Dedifferentiated amniotic fluid mesenchymal stem cell (primary cell): ENCODE measurements around the gene ATXN1L.
"Not testable (repeated sequence)": the region's sequence is repeated elsewhere in the genome, so short reads cannot be mapped to it uniquely, and the experiment has no call there.

ENCODE experiments used
- DNase-seq: peaks from one replicate; pipeline ENCODE4 v3.0.0-alpha.2; 2016; ENCODE audit errors: extremely low spot score

The ATXN1L gene

GRCh38 chr16:71894229-71894920 lies 48.6 kb downstream of the ATXN1L start:
- peak; percentile 59 for DNase-seq

- DNase-seq: peak; percentile 98
These were observed 49.3 kb downstream of the ATXN1L start, which contains the start of gene IST1 for GRCh38 chr16:71894921-71895678. TSS of gene IST1 (plus strand) at chr16:71895531. CDS start at chr16:71915641, 20,110 bp downstream.

- DNase-seq: peak; percentile 17
These were observed 50.0 kb downstream of the ATXN1L start for GRCh38 chr16:71895679-71896365.

- DNase-seq: no peak
These were observed 51.1 kb downstream of the ATXN1L start for GRCh38 chr16:71896764-71897368.

GRCh38 chr16:71899171-71899570 lies 53.4 kb downstream of the ATXN1L start:
- no peak for DNase-seq

GRCh38 chr16:71902656-71903365 lies 57.0 kb downstream of the ATXN1L start:
- no peak for DNase-seq

GRCh38 chr16:71903608-71904007 lies 57.8 kb downstream of the ATXN1L start:
- no peak for DNase-seq

- DNase-seq: no peak
These were observed 58.5 kb downstream of the ATXN1L start for GRCh38 chr16:71904239-71904638.

GRCh38 chr16:71905765-71906164 lies 60.0 kb downstream of the ATXN1L start:
- DNase-seq: not testable (repeated sequence)
